Measurements from ENCODE around the gene RPA3. TPM values are rescaled to one million over a fixed set of nuclear protein-coding genes. Genes with fewer than 3 reads are reported as not detected.

RPA3 gene
- polyA plus RNA-seq, 1 donor (not counting 4 experiments of a cell fraction or from before 2014, with no cell fraction given) = 51.1 TPM

- DNase-seq (ENCODE audit: low read depth, low spot score) = no peak
- H3K9ac ChIP-seq (ENCODE audit: control insufficient read depth, extremely low read depth, insufficient read depth, low read length) = no peak overlapping the region
- H3K27me3 ChIP-seq (ENCODE audit: control insufficient read depth, extremely low read depth, insufficient read depth, low read length) = no peaks in the 10 kb centered on the region
- no peaks in the 10 kb centered on the region for H3K4me1 ChIP-seq (ENCODE audit: control insufficient read depth, extremely low read depth, insufficient read depth, low read length)
- H3K36me3 ChIP-seq (ENCODE audit: control insufficient read depth in 2 of 2, extremely low read depth in 1 of 2, insufficient read depth in 2 of 2, low read length in 2 of 2) = peaks cover 0 to 2% of the 10 kb centered on the region in 2 experiments
- H3K4me3 ChIP-seq (ENCODE audit: control insufficient read depth in 2 of 3, extremely low read depth in 1 of 3, insufficient read depth in 2 of 3, low read depth in 1 of 3, low read length in 3 of 3) = no peak overlapping the region
- TF ChIP-seq EZH2 (IDR thresholded peaks at IDR 0.05; ENCODE audit: low read length) = no peak
- TF ChIP-seq CTCF (optimal IDR thresholded peaks at IDR 0.05 in 1 of 3, IDR thresholded peaks at IDR 0.05 in 1 of 3, conservative IDR thresholded peaks at IDR 0.05 in 1 of 3; ENCODE audit: extremely low read depth in 1 of 3, insufficient read depth in 2 of 3, low read length in 3 of 3) = no peak
- H2AFZ ChIP-seq (ENCODE audit: control insufficient read depth, low read length) = no peak overlapping the region
- H4K20me1 ChIP-seq (ENCODE audit: control insufficient read depth, extremely low read depth, insufficient read depth, low read length) = no peaks in the 10 kb centered on the region
- H3K9me1 ChIP-seq (ENCODE audit: control insufficient read depth, extremely low read depth, insufficient read depth, low read length) = no peaks in the 10 kb centered on the region
- dilution Hi-C loops (cut with MboI; ENCODE audit: extremely low pct_ligation_motif_present, low sequenced_read_pairs) = no loop called here
- H3K79me2 ChIP-seq (ENCODE audit: control insufficient read depth, insufficient read depth, low read length) = no peaks in the 10 kb centered on the region
- H3K9me3 ChIP-seq (ENCODE audit: control insufficient read depth, low read depth, low read length) = no peaks in the 10 kb centered on the region
- no peak overlapping the region for H3K4me2 ChIP-seq (ENCODE audit: control insufficient read depth, extremely low read depth, insufficient read depth, low read depth, low read length)
- no peak overlapping the region for H3K27ac ChIP-seq (ENCODE audit: control insufficient read depth, insufficient read depth, low read length)
- FAIRE-seq = no peak
Observed at GRCh38 chr7:7607010-7607409, 111.4 kb downstream of the RPA3 start.

- H3K9ac ChIP-seq (ENCODE audit: control insufficient read depth, extremely low read depth, insufficient read depth, low read length) = no peak overlapping the region
- H4K20me1 ChIP-seq (ENCODE audit: control insufficient read depth, extremely low read depth, insufficient read depth, low read length) = no peaks in the 10 kb centered on the region
- H3K27ac ChIP-seq (ENCODE audit: control insufficient read depth, insufficient read depth, low read length) = no peak overlapping the region
- dilution Hi-C loops (cut with MboI; ENCODE audit: extremely low pct_ligation_motif_present, low sequenced_read_pairs) = no loop called here
- DNase-seq (ENCODE audit: low read depth, low spot score) (no peak), FAIRE-seq (no peak)
- no peaks in the 10 kb centered on the region for H3K79me2 ChIP-seq (ENCODE audit: control insufficient read depth, insufficient read depth, low read length)
- H3K4me3 ChIP-seq (ENCODE audit: control insufficient read depth in 2 of 3, extremely low read depth in 1 of 3, insufficient read depth in 2 of 3, low read depth in 1 of 3, low read length in 3 of 3) = no peak overlapping the region
- peaks cover 3% of the 10 kb centered on the region in 2 experiments for H3K36me3 ChIP-seq (ENCODE audit: control insufficient read depth in 2 of 2, extremely low read depth in 1 of 2, insufficient read depth in 2 of 2, low read length in 2 of 2)
- H3K4me2 ChIP-seq (ENCODE audit: control insufficient read depth, extremely low read depth, insufficient read depth, low read depth, low read length) = no peak overlapping the region
- H3K4me1 ChIP-seq (ENCODE audit: control insufficient read depth, extremely low read depth, insufficient read depth, low read length) = no peaks in the 10 kb centered on the region
- TF ChIP-seq EZH2 (IDR thresholded peaks at IDR 0.05; ENCODE audit: low read length) (no peak), CTCF (optimal IDR thresholded peaks at IDR 0.05 in 1 of 3, IDR thresholded peaks at IDR 0.05 in 1 of 3, conservative IDR thresholded peaks at IDR 0.05 in 1 of 3; ENCODE audit: extremely low read depth in 1 of 3, insufficient read depth in 2 of 3, low read length in 3 of 3) (no peak)
- H3K9me1 ChIP-seq (ENCODE audit: control insufficient read depth, extremely low read depth, insufficient read depth, low read length) = no peaks in the 10 kb centered on the region
- H3K27me3 ChIP-seq (ENCODE audit: control insufficient read depth, extremely low read depth, insufficient read depth, low read length) = no peaks in the 10 kb centered on the region
- H3K9me3 ChIP-seq (ENCODE audit: control insufficient read depth, low read depth, low read length) = no peaks in the 10 kb centered on the region
- H2AFZ ChIP-seq (ENCODE audit: control insufficient read depth, low read length) = no peak overlapping the region
Observed at GRCh38 chr7:7596176-7596575, 122.2 kb downstream of the RPA3 start.
